Activated T-cell treated with anti-CD3 and anti-CD28 coated beads, Interleukin-2, amount 50 U/mL, for 4 hours (primary cell): ENCODE data around the gene CCNYL1. TPM values are rescaled to one million over a fixed set of nuclear protein-coding genes. Genes with fewer than 3 reads are reported as not detected.
A peak's percentile ranks its signal among the peaks of the same experiment; 100 is the strongest.
"Not testable (repeated sequence)": the region's sequence is repeated elsewhere in the genome, so short reads cannot be mapped to it uniquely, and the experiment has no call there.

ENCODE experiments used
- ATAC-seq, 2 donors: fragments of 200-7000 bp; cut with Tn5 transposase; one replicate each; pipeline ENCODE4 v1.10.0; 2021
- DNase-seq: peaks from one replicate; pipeline ENCODE4 v3.0.0-alpha.2; 2020
- H3K27me3 Mint-ChIP-seq: one replicate; pipeline ENCODE4 v1.8.0; 2021; ENCODE audit warnings: low read depth, mixed read lengths
- H3K36me3 Mint-ChIP-seq: one replicate; pipeline ENCODE4 v1.8.0; 2022; ENCODE audit warnings: mixed read lengths; ENCODE audit not compliant: insufficient read depth
- H3K4me1 Mint-ChIP-seq: one replicate; pipeline ENCODE4 v1.8.0; 2021; ENCODE audit warnings: low read depth, mixed read lengths
- H3K4me3 Mint-ChIP-seq: one replicate; pipeline ENCODE4 v1.8.0; 2021; ENCODE audit warnings: mild to moderate bottlenecking, moderate library complexity, mixed read lengths
- H3K9me3 Mint-ChIP-seq: one replicate; pipeline ENCODE4 v1.8.0; 2021; ENCODE audit warnings: mixed read lengths
- total RNA-seq, 3 donors: library from RNA; stranded (reverse); gene quantifications; one replicate each; pipeline ENCODE4 v1.2.1, GENCODE V29; 2021

CCNYL1 gene
- total RNA-seq, 3 donors from 2014 or later: 6.3 to 10.3 (median 6.7) TPM

DNA sequence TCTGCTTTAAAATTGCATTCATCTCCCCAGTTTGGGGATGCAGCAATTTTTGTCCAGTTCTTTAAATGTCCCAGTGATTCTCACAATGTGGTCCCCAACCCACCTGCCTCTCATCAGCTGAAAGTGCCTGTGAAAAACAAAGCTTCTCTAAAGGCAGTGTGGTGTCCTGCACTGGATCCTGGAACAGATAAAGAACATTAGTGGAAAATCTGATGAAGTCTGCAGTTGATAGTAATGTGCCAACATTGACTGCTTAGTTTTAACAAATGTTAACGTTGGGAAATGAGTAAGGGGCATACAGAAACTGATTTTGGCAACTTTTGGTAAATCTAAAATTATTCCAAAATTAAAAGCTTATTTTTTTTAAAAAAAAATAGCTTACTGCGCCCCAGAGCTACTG is 49.0 kb downstream of the CCNYL1 start:
- Mint-ChIP-seq H3K9me3 (no peaks in the 10 kb centered on the region), H3K36me3 (no peaks in the 10 kb centered on the region), H3K27me3 (peaks cover 16% of the 10 kb centered on the region), H3K4me1 (no peaks in the 10 kb centered on the region), H3K4me3 (no peak overlapping the region)
- DNase-seq (no peak), ATAC-seq (no peak)

DNA sequence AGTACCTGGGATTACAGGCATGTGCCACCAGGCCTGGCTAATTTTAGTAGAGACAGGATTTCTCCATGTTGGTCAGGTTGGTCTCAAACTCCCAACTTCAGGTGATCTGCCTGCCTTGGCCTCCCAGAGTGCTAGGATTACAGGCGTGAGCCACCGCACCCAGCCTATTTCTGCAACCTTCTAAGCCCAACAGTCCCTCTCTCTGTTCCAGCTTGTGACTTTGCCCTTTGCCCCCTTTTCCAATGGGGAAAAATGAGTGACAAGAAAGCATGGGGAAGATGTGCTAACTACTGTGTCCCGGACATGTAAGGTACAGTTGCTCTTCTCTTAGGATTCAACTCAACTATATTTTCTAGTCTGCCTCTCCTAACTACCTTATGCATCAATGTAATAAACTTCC is 50.0 kb downstream of the CCNYL1 start:
- not testable (repeated sequence) for H3K9me3 Mint-ChIP-seq, ATAC-seq, H3K4me1 Mint-ChIP-seq, H3K4me3 Mint-ChIP-seq, H3K36me3 Mint-ChIP-seq, DNase-seq
- peaks cover 21% of the 10 kb centered on the region for H3K27me3 Mint-ChIP-seq

DNA sequence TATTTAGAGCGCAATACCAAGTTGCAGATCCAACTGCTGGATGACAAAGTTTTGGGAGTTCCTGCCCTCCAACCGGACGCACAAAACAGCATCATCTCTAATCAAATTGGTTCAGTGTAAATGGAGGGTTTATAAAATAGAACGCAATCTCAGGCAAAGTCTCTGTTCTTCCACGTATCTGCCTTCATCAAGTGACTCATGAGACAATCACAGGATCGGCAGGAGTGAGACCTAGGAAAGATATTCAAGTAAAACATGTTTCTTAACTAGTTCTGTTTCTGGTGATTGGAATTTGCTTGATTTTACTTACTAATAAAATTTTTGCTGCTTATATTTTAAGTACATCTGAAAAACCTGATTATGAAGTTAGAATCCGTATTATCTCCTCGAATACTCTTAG is 50.7 kb downstream of the CCNYL1 start:
- H3K4me3 Mint-ChIP-seq: no peak overlapping the region
- peaks cover 26% of the 10 kb centered on the region for H3K27me3 Mint-ChIP-seq
- no peak for DNase-seq
- H3K36me3 Mint-ChIP-seq: no peaks in the 10 kb centered on the region
- peaks cover 5% of the 10 kb centered on the region for H3K4me1 Mint-ChIP-seq
- no peak for ATAC-seq
- H3K9me3 Mint-ChIP-seq: no peaks in the 10 kb centered on the region

DNA sequence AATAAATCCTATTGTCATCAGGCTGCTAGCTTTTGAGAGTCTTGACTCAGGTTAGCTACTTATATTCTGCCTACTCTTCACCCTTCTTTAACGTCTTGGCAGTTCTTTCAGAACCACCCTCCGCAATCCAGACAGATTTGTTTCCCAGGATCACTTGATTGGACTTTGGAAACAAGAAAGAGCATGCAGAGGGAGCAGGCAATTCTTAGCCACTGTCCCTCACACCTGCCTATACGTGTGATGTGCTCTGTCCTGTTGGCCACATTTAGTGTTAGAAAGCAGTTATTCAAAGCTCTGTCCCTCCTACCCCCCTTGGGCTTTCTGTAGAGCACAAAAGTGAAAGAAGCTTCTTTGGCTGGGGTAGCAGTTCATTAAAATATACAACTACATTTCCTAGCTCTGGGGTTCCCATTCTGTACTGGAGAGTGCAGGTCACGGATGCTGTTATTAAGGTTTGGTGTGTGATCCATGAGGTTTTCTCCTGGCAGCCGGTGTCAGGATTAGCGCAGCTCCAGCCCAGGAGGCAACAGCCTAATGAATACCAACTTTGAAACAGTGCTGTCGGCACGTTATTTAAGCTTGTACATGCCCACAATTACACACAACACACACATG is 52.0 kb downstream of the CCNYL1 start:
- no peak overlapping the region for H3K4me3 Mint-ChIP-seq
- H3K4me1 Mint-ChIP-seq: peaks cover 16% of the 10 kb centered on the region
- DNase-seq (no peak), ATAC-seq (no peak)
- H3K36me3 Mint-ChIP-seq: no peaks in the 10 kb centered on the region
- H3K27me3 Mint-ChIP-seq: peaks cover 36% of the 10 kb centered on the region
- H3K9me3 Mint-ChIP-seq: no peaks in the 10 kb centered on the region

DNA sequence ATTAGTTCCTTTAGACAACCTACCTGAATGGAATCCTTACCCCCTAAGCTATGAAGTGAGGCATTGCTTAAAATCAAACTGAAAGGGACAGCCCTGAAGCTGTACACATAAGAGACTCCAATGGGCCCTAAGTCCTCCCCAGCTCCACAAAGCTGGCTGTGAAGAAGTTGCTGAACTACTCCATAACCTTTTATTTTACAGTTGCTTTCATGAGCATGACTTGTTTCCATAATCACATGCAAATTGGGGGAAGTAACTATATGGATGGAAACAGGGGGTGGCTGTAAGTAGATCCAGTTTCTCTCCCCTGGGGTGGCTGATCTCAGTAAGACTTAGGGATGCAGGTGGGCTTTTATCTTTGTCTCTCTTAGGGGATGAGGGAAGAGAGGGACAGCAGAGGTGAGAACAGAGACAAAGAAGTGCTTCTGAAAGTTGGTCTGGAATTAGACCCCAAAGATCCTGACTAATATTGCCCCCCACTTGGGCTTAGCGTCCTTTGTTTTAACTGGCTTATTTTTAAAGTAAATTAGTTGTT is 52.7 kb downstream of the CCNYL1 start:
- no peak for DNase-seq
- H3K36me3 Mint-ChIP-seq: no peaks in the 10 kb centered on the region
- peaks cover 21% of the 10 kb centered on the region for H3K4me1 Mint-ChIP-seq
- H3K9me3 Mint-ChIP-seq: no peaks in the 10 kb centered on the region
- H3K4me3 Mint-ChIP-seq: no peak overlapping the region
- no peak for ATAC-seq
- H3K27me3 Mint-ChIP-seq: peaks cover 35% of the 10 kb centered on the region

DNA sequence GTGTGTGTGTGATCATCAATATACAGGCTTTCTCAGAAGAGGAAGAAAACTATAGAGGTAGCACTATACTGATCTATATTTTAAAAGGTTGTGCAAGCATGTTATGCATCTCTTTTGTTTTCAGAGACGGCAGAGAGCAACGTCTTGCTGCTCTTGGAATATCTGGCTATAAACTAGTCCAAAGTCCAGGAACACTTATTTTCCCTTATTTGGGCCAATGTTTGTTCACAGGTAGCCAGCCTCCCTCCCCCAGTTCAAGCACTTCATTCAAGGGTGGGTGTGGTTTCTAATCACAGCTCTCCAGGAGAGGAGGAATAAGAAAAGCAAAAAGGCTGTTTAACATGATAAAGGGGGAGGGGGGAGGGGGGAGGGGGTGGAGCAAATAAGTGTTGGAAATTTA is 54.1 kb downstream of the CCNYL1 start:
- no peaks in the 10 kb centered on the region for H3K9me3 Mint-ChIP-seq
- ATAC-seq (no peak), DNase-seq (no peak)
- H3K27me3 Mint-ChIP-seq: peaks cover 40% of the 10 kb centered on the region
- H3K4me3 Mint-ChIP-seq: no peak overlapping the region
- H3K36me3 Mint-ChIP-seq: no peaks in the 10 kb centered on the region
- H3K4me1 Mint-ChIP-seq: peaks cover 25% of the 10 kb centered on the region

DNA sequence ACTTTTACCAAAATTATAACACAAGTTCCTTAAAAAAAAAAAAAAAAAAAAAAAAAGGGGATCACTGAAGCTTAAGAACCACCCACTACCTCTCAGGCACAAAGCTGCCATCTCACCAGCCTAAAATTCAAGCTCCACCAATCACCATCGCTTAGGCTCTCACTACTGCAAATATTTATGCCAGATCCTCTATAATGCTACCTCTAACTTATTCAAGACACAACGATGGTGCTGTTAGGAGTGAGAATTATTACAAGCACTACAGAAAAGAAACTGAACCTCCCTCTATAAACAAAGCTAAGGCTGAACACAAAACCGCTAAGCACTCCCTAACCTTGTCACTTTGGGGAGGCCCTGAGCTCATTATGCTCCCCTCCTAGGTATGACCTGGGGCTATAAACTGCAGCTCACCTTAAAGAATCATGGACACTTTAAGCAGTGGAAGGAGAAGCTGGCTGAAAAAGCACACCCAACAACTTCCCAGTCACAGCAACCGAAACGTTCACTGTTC is 54.7 kb downstream of the CCNYL1 start:
- Mint-ChIP-seq H3K36me3 (no peaks in the 10 kb centered on the region), H3K4me1 (peaks cover 29% of the 10 kb centered on the region), H3K27me3 (peaks cover 42% of the 10 kb centered on the region), H3K9me3 (no peaks in the 10 kb centered on the region), H3K4me3 (no peak overlapping the region)
- no peak for DNase-seq
- no peak for ATAC-seq

DNA sequence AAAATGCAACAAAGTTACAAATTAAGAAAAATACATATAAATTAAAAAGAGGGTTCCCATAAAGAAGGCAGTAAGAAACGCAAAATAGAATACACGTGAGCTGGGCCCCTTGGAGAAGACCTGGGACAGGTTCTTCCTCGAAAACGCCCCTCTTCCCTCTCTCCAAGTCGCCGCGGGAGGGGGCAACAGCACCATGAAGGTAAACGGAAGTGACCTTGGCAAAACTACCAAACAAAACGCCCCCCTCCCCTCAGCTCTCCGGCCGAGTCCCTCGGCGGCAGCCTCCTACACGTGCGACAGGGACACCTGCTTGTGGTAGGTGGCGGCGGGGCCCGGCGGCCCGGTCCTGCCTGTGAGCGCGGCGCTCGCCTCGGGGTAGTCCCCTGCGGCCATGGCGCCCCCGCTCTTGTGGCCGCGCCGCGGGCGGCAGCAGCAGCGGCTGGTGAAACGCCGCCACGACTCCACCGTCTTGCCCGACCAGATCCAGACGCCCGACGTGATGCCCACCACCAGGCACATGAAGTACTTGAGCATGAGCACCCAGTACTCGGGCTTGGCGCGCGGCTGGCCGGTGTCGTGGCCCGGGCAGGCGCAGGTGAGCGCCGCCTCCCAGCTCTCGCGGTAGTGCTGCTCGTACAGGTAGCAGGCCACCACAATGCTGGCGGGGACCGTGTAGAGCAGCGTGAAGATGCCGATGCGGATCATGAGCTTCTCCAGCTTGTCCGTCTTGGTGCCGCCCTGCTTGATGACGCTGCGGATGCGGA is 55.4 kb downstream of the CCNYL1 start:
- ATAC-seq (no peak), DNase-seq (no peak)
- Mint-ChIP-seq H3K36me3 (no peaks in the 10 kb centered on the region), H3K27me3 (peaks cover 42% of the 10 kb centered on the region), H3K4me3 (peak overlapping the region; percentile 64), H3K4me1 (peaks cover 29% of the 10 kb centered on the region), H3K9me3 (no peaks in the 10 kb centered on the region)

DNA sequence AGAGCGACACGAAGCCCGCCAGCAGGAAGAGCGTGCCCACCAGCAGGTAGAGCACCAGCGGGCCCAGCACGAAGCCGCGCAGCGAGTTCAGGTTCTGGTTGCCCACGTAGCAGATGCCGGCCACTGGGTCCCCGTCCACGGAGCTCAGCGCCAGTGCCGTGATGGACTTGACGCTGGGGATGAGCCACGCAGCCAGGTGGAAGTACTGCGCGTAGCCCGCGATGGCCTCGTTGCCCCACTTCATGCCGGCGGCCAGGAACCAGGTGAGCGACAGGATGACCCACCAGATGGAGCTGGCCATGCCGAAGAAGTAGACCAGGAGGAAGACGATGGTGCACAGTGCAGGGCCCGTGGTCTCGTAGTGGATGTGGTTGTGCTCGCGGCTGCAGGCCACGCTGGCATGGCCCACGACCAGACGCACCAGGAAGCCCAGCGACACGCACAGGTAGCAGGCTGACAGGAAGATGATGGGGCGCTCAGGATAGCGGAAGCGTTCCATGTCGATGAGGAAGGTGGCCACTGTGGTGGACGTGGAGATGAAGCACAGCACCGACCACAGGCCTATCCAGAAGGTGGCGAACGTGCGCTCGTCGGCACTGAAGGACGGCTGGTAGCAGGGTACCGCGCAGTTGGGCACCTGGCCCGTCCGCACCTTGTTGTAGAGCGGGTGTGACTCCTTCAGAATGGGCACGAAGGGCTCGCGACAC is 56.2 kb downstream of the CCNYL1 start:
- ATAC-seq (no peak), DNase-seq (no peak)
- Mint-ChIP-seq H3K4me3 (peak overlapping the region; percentile 64), H3K4me1 (peaks cover 29% of the 10 kb centered on the region), H3K36me3 (no peaks in the 10 kb centered on the region), H3K27me3 (peaks cover 42% of the 10 kb centered on the region), H3K9me3 (no peaks in the 10 kb centered on the region)

DNA sequence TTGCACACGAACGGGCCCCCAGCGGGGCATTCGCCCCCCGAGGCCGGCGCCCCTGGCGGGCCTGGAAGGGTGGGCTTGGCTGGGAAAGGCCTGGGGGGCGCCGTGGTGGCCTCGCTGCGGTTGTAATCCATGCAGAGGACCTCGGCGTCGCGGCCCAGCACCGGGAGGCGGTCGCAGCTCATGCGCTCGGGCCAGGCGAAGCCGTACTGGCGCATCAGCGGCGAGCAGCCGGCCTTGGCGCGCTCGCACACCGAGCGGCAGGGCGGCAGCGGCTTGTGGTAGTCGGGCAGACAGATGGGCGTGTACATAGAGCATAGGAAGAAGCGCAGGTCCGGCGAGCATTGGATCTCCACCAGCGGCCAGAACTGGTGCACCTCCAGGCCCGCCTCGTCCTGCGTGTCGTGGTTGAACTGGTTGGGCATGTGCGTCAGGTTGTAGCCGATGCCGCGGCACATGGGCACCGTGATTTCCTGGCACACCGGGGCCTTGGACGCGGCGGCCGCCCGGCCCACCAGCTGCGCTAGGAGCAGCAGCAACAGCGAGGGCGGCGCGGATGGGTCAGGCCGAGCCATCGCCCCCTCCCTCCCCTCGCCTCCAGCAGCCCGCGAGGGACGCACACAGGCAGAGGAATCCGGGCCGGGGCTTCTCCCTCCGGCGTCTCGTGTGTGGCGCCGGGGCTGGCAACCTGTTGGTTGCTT is 56.9 kb downstream of the CCNYL1 start:
- ATAC-seq: peak in 1 of 2 donors; percentile 13
- H3K9me3 Mint-ChIP-seq: no peaks in the 10 kb centered on the region

DNA sequence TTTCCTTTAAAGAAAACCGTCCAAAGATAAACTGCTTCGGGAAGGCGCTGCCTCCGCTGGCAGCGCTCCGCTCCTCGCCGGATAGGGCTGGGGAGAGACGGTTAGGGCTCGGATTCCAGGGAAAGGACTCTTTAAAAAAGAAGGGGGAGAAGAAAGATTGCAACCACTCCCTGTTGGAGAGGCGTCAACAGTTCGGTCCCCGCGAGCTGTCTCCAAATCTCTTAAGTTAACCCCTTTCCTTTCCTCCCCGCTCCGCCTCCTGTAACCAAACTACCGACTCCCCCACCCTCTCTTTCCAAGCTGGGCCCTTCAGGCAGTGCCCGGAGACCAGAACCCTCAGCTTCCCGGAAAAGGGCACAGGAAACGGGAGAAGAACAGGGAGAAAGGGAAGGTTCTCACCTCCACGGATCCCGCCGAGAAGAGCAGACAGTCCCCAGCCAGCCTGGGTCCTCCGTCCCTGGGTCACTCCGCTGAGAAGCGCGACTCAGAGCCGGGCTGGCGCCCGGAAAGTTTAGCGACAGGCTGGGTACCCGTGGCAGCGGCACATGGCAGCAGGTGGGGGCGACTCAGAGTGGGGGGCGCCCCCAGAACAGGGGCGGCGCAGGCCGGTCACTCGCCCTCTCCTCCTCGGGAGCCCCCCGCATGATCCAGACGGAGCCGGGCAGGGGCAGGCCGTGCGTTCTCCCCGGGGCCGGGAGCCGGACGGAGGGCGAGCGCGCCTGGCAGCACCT is 57.6 kb downstream of the CCNYL1 start:
- no peaks in the 10 kb centered on the region for H3K36me3 Mint-ChIP-seq
- no peak for DNase-seq
- peak overlapping the region; percentile 81 for H3K4me3 Mint-ChIP-seq
- H3K4me1 Mint-ChIP-seq: peaks cover 29% of the 10 kb centered on the region
- peak; percentile 10 for ATAC-seq
- peaks cover 41% of the 10 kb centered on the region for H3K27me3 Mint-ChIP-seq
- no peaks in the 10 kb centered on the region for H3K9me3 Mint-ChIP-seq

More for the DNA sequence above, 56.9 kb downstream of the CCNYL1 start:
- Mint-ChIP-seq H3K4me1 (peaks cover 29% of the 10 kb centered on the region), H3K4me3 (peak overlapping the region; percentile 81), H3K27me3 (peaks cover 42% of the 10 kb centered on the region), H3K36me3 (no peaks in the 10 kb centered on the region)
- no peak for DNase-seq

DNA sequence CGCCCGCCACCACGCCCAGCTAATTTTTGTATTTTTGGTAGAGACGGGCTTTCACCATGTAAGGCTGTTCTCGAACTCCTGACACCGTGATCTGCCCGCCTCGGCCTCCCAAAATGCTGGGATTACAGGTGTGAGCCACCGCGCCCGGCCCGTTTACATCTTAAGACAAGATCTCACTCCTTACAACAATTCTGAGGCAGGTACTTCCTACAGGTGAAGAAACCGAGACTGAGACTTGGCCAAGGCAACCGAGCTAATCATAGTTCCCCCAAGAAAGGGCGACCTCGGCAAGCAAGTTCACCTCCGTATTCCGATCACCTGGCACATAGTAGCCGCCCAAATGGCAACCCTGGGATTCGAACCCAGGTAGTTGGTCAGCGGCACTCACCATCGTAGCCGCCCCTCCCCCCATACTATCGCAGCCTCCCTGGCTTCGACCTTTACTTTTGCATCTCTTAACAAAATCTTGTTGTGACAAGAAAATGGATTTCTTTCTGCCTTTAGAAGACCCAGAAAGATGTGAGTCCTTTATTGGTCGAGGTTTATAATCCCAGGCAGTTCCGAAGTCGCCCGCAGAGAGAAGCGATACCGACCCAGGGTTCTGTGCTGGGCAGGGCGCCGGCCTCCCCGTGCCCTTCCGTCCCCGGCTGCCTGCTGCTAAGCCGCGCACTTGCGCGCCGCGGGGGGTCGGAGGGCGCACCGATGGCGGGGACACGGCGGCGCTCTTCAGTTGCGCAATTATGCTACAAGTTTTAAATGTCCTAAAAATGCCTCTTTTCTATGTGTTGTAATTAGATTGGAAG is 59.4 kb downstream of the CCNYL1 start:
- H3K4me3 Mint-ChIP-seq: peak overlapping the region; percentile 88
- peaks cover 30% of the 10 kb centered on the region for H3K27me3 Mint-ChIP-seq
- DNase-seq (no peak), ATAC-seq (no peak)
- no peaks in the 10 kb centered on the region for H3K36me3 Mint-ChIP-seq
- H3K4me1 Mint-ChIP-seq: peaks cover 29% of the 10 kb centered on the region
- no peaks in the 10 kb centered on the region for H3K9me3 Mint-ChIP-seq

DNA sequence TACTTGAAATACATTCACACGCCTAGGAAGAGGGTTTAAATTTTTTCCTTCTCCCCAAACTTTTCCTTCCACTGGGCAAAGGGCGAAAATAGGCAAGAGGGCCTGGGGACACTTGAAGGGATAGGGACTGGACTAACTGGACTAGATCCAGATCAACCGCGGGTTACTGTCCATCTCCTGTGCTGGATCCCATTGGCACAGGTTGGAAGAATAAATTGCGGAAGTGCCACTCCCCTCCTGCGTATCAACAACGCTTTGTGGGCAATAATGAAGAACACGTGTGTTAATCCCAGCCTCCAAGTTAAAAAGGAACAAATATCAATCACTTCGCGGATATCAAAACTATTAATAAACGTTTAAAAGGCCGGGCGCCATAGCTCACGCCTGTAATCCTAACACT is 60.0 kb downstream of the CCNYL1 start:
- Mint-ChIP-seq H3K27me3 (peaks cover 25% of the 10 kb centered on the region), H3K9me3 (no peaks in the 10 kb centered on the region), H3K4me1 (peaks cover 28% of the 10 kb centered on the region), H3K36me3 (no peaks in the 10 kb centered on the region), H3K4me3 (no peak overlapping the region)
- no peak for ATAC-seq
- DNase-seq: no peak
